Trophoblast cell (in vitro differentiated cells and primary cell): ENCODE measurements around the gene SCAP.
A peak's percentile ranks its signal among the peaks of the same experiment; 100 is the strongest.

Experiments used
- DNase-seq, 2 donors: peaks; one replicate each; pipeline ENCODE4 v3.0.0-alpha.2; 2016
- H2AFZ ChIP-seq: 2 replicates; pipeline ENCODE4 v1.6.1; 2013; ENCODE audit warnings: low read length, moderate library complexity, mild to moderate bottlenecking; ENCODE audit not compliant: insufficient read depth, poor library complexity
- H2AK5ac ChIP-seq: 2 replicates; pipeline ENCODE4 v1.6.1; 2013; ENCODE audit warnings: mild to moderate bottlenecking, low read length
- H2BK120ac ChIP-seq: 2 replicates; pipeline ENCODE4 v1.6.1; 2013; ENCODE audit warnings: low read length, mild to moderate bottlenecking, moderate library complexity; ENCODE audit not compliant: insufficient read depth, poor library complexity
- H2BK12ac ChIP-seq: 2 replicates; pipeline ENCODE4 v1.6.1; 2013; ENCODE audit warnings: mild to moderate bottlenecking, low read length, moderate library complexity
- H2BK5ac ChIP-seq: 2 replicates; pipeline ENCODE4 v1.6.1; 2013; ENCODE audit warnings: low read length, low read depth, moderate library complexity, mild to moderate bottlenecking; ENCODE audit not compliant: poor library complexity
- H3K14ac ChIP-seq: 2 replicates; pipeline ENCODE4 v1.6.1; 2013; ENCODE audit warnings: mild to moderate bottlenecking, low read length
- H3K18ac ChIP-seq: 2 replicates; pipeline ENCODE4 v1.6.1; 2013; ENCODE audit warnings: mild to moderate bottlenecking, low read length
- H3K23ac ChIP-seq: 2 replicates; pipeline ENCODE4 v1.6.1; 2013; ENCODE audit warnings: low read length
- H3K27ac ChIP-seq: 2 replicates; pipeline ENCODE4 v1.5.1; 2013; ENCODE audit warnings: low read depth, mild to moderate bottlenecking, inconsistent platforms, low read length, moderate library complexity
- H3K27me3 ChIP-seq: 2 replicates; pipeline ENCODE4 v1.6.1; 2013; ENCODE audit warnings: inconsistent platforms, mild to moderate bottlenecking, low read length, moderate library complexity; ENCODE audit not compliant: insufficient read depth
- H3K36me3 ChIP-seq, 2 experiments: 1 replicate in 1 of 2; 2 replicates in 1 of 2; pipeline ENCODE4 v1.6.1; 2013; ENCODE audit warnings: low read length in 2 of 2, mild to moderate bottlenecking in 2 of 2, moderate library complexity in 1 of 2; ENCODE audit not compliant: insufficient read depth in 2 of 2, control insufficient read depth in 1 of 2
- H3K4ac ChIP-seq: 2 replicates; pipeline ENCODE4 v1.6.1; 2013; ENCODE audit warnings: low read depth, mild to moderate bottlenecking, low read length, moderate library complexity
- H3K4me1 ChIP-seq, 2 experiments: 1 replicate in 1 of 2; 2 replicates in 1 of 2; pipeline ENCODE4 v1.6.1; 2013; ENCODE audit warnings: low read length in 2 of 2, mild to moderate bottlenecking in 2 of 2, moderate library complexity in 1 of 2; ENCODE audit not compliant: insufficient read depth in 2 of 2, control insufficient read depth in 1 of 2
- H3K4me2 ChIP-seq: 2 replicates; pipeline ENCODE4 v1.6.1; 2013; ENCODE audit warnings: inconsistent platforms, mild to moderate bottlenecking, low read length, moderate library complexity
- H3K4me3 ChIP-seq: 2 replicates; pipeline ENCODE4 v1.5.1; 2013; ENCODE audit warnings: mild to moderate bottlenecking, low read depth, low read length, inconsistent platforms
- H3K79me1 ChIP-seq: one replicate; pipeline ENCODE4 v1.6.1; 2013; ENCODE audit warnings: low read length
- H3K79me2 ChIP-seq: 2 replicates; pipeline ENCODE4 v1.6.1; 2013; ENCODE audit warnings: low read length, mild to moderate bottlenecking; ENCODE audit not compliant: control insufficient read depth, insufficient read depth, poor library complexity
- H3K9ac ChIP-seq: 2 replicates; pipeline ENCODE4 v1.6.1; 2013; ENCODE audit warnings: mild to moderate bottlenecking, low read length
- H3K9me3 ChIP-seq: 2 replicates; pipeline ENCODE4 v1.6.1; 2013; ENCODE audit warnings: low read depth, mild to moderate bottlenecking, control low read depth, inconsistent platforms, low read length; ENCODE audit not compliant: insufficient read depth
- H4K12ac ChIP-seq: 2 replicates; pipeline ENCODE4 v1.6.1; 2013; ENCODE audit warnings: low read depth, mild to moderate bottlenecking, low read length, moderate library complexity
- H4K8ac ChIP-seq: 2 replicates; pipeline ENCODE4 v1.6.1; 2013; ENCODE audit warnings: low read depth, mild to moderate bottlenecking, low read length, moderate library complexity
- H4K91ac ChIP-seq: one replicate; pipeline ENCODE4 v1.6.1; 2013; ENCODE audit warnings: low read depth, mild to moderate bottlenecking, low read length, moderate library complexity
- WGBS: extraction: QIAGEN DNeasy Blood & Tissue Kit; methylation state at CpG from one replicate; pipeline ENCODE4 v1.1.7; 2013; ENCODE audit warnings: missing lambda C conversion rate; ENCODE audit not compliant: insufficient read length, insufficient coverage; ENCODE audit errors: extremely low coverage; 5-methylcytosine and 5-hydroxymethylcytosine counted together

The SCAP gene

DNA sequence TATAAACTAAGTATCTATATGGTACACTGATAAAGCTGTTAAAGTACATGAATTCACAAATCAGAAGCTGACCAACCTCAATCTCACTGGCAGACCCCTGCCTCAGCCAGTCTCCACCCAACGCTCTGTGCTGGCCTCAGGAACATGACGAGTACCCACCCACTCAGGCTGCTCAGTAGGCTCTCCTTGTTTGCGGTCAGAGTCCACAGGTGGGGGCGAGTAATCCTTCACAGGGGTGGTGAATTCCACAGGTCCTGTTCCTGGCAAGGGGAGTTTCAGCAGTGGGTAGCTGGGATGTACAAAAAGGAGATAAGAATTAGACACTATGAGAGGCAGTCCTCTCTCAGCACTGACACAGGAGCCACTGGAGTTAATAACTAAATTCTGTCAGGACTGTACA is 40.9 kb downstream of the SCAP start:
- no peak overlapping the region for H2BK12ac ChIP-seq
- no peaks in the 10 kb centered on the region for H3K79me1 ChIP-seq
- DNase-seq = no peak
- no peak overlapping the region for H2BK120ac ChIP-seq
- no peak overlapping the region for H2AK5ac ChIP-seq
- H3K36me3 ChIP-seq = peaks cover 12 to 14% of the 10 kb centered on the region in 2 experiments
- no peak overlapping the region for H3K27ac ChIP-seq
- no peak overlapping the region for H2AFZ ChIP-seq
- no peak overlapping the region for H2BK5ac ChIP-seq
- no peak overlapping the region for H3K4me2 ChIP-seq
- H3K27me3 ChIP-seq = no peaks in the 10 kb centered on the region
- no peak overlapping the region for H4K8ac ChIP-seq
- no peak overlapping the region for H3K23ac ChIP-seq
- WGBS = no CpG with 5 or more reads among the region's 4 CpGs
- peaks cover 3% of the 10 kb centered on the region for H3K9me3 ChIP-seq
- no peak overlapping the region for H3K4me3 ChIP-seq
- no peak overlapping the region for H3K9ac ChIP-seq
- no peak overlapping the region for H4K91ac ChIP-seq
- no peak overlapping the region for H4K12ac ChIP-seq
- no peak overlapping the region for H3K18ac ChIP-seq
- peaks cover 3 to 9% of the 10 kb centered on the region in 2 experiments for H3K4me1 ChIP-seq
- no peak overlapping the region for H3K4ac ChIP-seq
- no peak overlapping the region for H3K14ac ChIP-seq
- no peaks in the 10 kb centered on the region for H3K79me2 ChIP-seq

DNA sequence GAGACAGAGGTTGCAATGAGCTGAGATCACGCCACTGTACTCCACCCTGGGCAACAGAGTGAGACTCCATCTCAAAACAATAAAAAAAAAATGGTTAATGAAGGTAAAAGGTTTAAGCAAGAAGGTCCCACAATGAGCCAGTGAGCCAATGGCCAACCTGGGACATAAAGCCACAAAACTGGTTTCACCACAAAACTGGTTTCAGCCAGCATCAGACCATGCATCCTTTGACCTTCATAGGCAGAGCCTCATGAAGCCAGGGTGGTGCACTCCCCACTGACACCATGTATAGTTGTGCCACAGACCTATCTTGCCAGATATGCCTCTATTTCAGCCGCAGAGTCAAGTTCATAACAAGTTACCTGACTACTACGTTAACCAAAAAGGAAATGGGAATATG is 41.9 kb downstream of the SCAP start:
- DNase-seq = peak; percentile 24 to 65
- H2AFZ ChIP-seq = no peak overlapping the region
- no peak overlapping the region for H2AK5ac ChIP-seq
- no peaks in the 10 kb centered on the region for H3K79me2 ChIP-seq
- H3K79me1 ChIP-seq = no peaks in the 10 kb centered on the region
- no peak overlapping the region for H3K9ac ChIP-seq
- no peak overlapping the region for H4K91ac ChIP-seq
- H2BK5ac ChIP-seq = no peak overlapping the region
- no peak overlapping the region for H3K4ac ChIP-seq
- no CpG with 5 or more reads among the region's 3 CpGs for WGBS
- peaks cover 3 to 9% of the 10 kb centered on the region in 2 experiments for H3K4me1 ChIP-seq
- no peak overlapping the region for H3K27ac ChIP-seq
- no peaks in the 10 kb centered on the region for H3K27me3 ChIP-seq
- no peak overlapping the region for H3K23ac ChIP-seq
- H2BK120ac ChIP-seq = no peak overlapping the region
- no peak overlapping the region for H4K8ac ChIP-seq
- H3K4me3 ChIP-seq = no peak overlapping the region
- peaks cover 8 to 9% of the 10 kb centered on the region in 2 experiments for H3K36me3 ChIP-seq
- peaks cover 3% of the 10 kb centered on the region for H3K9me3 ChIP-seq
- no peak overlapping the region for H2BK12ac ChIP-seq
- no peak overlapping the region for H3K18ac ChIP-seq
- no peak overlapping the region for H3K4me2 ChIP-seq
- no peak overlapping the region for H3K14ac ChIP-seq
- H4K12ac ChIP-seq = no peak overlapping the region

DNA sequence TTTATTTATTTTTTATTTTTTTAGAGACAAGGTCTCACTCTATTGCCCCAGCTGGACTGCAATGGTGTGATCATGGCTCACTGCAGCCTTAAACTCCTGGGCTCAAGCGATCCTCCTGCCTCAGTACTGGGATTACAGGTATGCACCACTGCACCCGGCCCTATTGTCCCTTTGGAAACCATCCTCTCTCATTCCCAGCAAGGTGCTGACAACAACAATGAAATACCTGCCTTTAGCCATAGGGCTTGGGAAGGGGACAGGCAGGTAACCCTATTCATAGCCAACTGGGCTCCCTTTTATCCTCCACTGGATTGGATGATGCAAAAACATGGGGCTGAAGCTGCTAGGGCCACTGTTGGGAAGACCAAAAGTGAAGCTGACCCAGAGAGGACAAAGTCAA is 43.1 kb downstream of the SCAP start:
- Histone ChIP-seq H3K4me1 (peaks cover 3 to 9% of the 10 kb centered on the region in 2 experiments), H2AFZ (no peak overlapping the region), H3K18ac (no peak overlapping the region)

GRCh38 chr3:47431225-47431624 is 44.5 kb downstream of the SCAP start:
- H3K4me2 ChIP-seq = no peak overlapping the region
- no CpG with 5 or more reads among the region's 3 CpGs for WGBS
- H4K8ac ChIP-seq = no peak overlapping the region

More for the DNA sequence above, 43.1 kb downstream of the SCAP start:
- Histone ChIP-seq H3K79me1 (no peaks in the 10 kb centered on the region), H3K4me3 (no peak overlapping the region), H2BK5ac (no peak overlapping the region), H3K4me2 (no peak overlapping the region), H3K79me2 (no peaks in the 10 kb centered on the region), H4K12ac (no peak overlapping the region), H2AK5ac (no peak overlapping the region), H3K27ac (no peak overlapping the region), H2BK120ac (no peak overlapping the region), H4K91ac (no peak overlapping the region), H3K9ac (peak overlapping the region; percentile 19), H3K23ac (peak overlapping the region; percentile 18), H2BK12ac (no peak overlapping the region), H3K27me3 (no peaks in the 10 kb centered on the region), H3K4ac (no peak overlapping the region), H3K14ac (no peak overlapping the region), H3K36me3 (peaks cover 11 to 13% of the 10 kb centered on the region in 2 experiments), H3K9me3 (peaks cover 3% of the 10 kb centered on the region), H4K8ac (no peak overlapping the region)
- no peak for DNase-seq
- no CpG with 5 or more reads among the region's 2 CpGs for WGBS

More at GRCh38 chr3:47431225-47431624, 44.5 kb downstream of the SCAP start:
- Histone ChIP-seq H2BK120ac (no peak overlapping the region), H3K36me3 (peaks cover 13 to 22% of the 10 kb centered on the region in 2 experiments), H2AK5ac (no peak overlapping the region), H3K4me1 (peaks cover 3 to 9% of the 10 kb centered on the region in 2 experiments), H3K23ac (no peak overlapping the region), H3K14ac (no peak overlapping the region), H3K79me2 (no peaks in the 10 kb centered on the region), H3K18ac (no peak overlapping the region), H4K12ac (no peak overlapping the region), H3K27ac (no peak overlapping the region), H3K27me3 (no peaks in the 10 kb centered on the region), H2BK5ac (no peak overlapping the region), H3K79me1 (no peaks in the 10 kb centered on the region), H3K9me3 (peaks cover 3% of the 10 kb centered on the region), H3K4ac (no peak overlapping the region), H3K9ac (no peak overlapping the region), H2AFZ (no peak overlapping the region), H3K4me3 (no peak overlapping the region), H2BK12ac (no peak overlapping the region), H4K91ac (no peak overlapping the region)
- no peak for DNase-seq
